IPS-15b (cell line): ENCODE results near the gene IRF8.
"Not testable (repeated sequence)": the region's sequence is repeated elsewhere in the genome, so short reads cannot be mapped to it uniquely, and the experiment has no call there.

ENCODE experiments used
- H3K27me3 ChIP-seq: one replicate; pipeline ENCODE4 v1.6.1; 2013; ENCODE audit warnings: low read length; ENCODE audit not compliant: control insufficient read depth, insufficient read depth
- H3K36me3 ChIP-seq: one replicate; pipeline ENCODE4 v1.6.1; 2013; ENCODE audit warnings: low read length; ENCODE audit not compliant: control insufficient read depth, insufficient read depth
- H3K4me1 ChIP-seq: one replicate; pipeline ENCODE4 v1.6.1; 2013; ENCODE audit warnings: mild to moderate bottlenecking, low read length; ENCODE audit not compliant: control insufficient read depth, insufficient read depth
- H3K4me3 ChIP-seq: one replicate; pipeline ENCODE4 v1.5.1; 2013; ENCODE audit warnings: low read depth, low read length
- H3K9ac ChIP-seq: one replicate; pipeline ENCODE4 v1.6.1; 2013; ENCODE audit warnings: low read depth, mild to moderate bottlenecking, low read length
- H3K9me3 ChIP-seq: one replicate; pipeline ENCODE4 v1.6.1; 2013; ENCODE audit warnings: mild to moderate bottlenecking, low read length; ENCODE audit not compliant: control insufficient read depth, insufficient read depth

IRF8 gene

GRCh38 chr16:85934210-85934609 is 35.2 kb downstream of the IRF8 start:
- Histone ChIP-seq H3K9ac (no peak overlapping the region), H3K4me1 (no peaks in the 10 kb centered on the region), H3K27me3 (no peaks in the 10 kb centered on the region), H3K9me3 (no peaks in the 10 kb centered on the region), H3K4me3 (no peak overlapping the region), H3K36me3 (no peaks in the 10 kb centered on the region)

- no peak overlapping the region for H3K4me3 ChIP-seq
- no peaks in the 10 kb centered on the region for H3K36me3 ChIP-seq
- H3K9me3 ChIP-seq, result no peaks in the 10 kb centered on the region
- H3K4me1 ChIP-seq, result no peaks in the 10 kb centered on the region
- H3K27me3 ChIP-seq, result no peaks in the 10 kb centered on the region
- no peak overlapping the region for H3K9ac ChIP-seq
These were observed 36.5 kb downstream of the IRF8 start for GRCh38 chr16:85935391-85935973.

- Histone ChIP-seq H3K9ac (no peak overlapping the region), H3K27me3 (no peaks in the 10 kb centered on the region), H3K4me1 (no peaks in the 10 kb centered on the region)
These were observed 37.2 kb downstream of the IRF8 start for GRCh38 chr16:85935974-85936760.

GRCh38 chr16:85936816-85937215 is 37.9 kb downstream of the IRF8 start:
- no peak overlapping the region for H3K4me3 ChIP-seq
- H3K36me3 ChIP-seq, result no peaks in the 10 kb centered on the region
- H3K27me3 ChIP-seq, result no peaks in the 10 kb centered on the region
- no peak overlapping the region for H3K9ac ChIP-seq
- no peaks in the 10 kb centered on the region for H3K4me1 ChIP-seq
- no peaks in the 10 kb centered on the region for H3K9me3 ChIP-seq

More at GRCh38 chr16:85935974-85936760, 37.2 kb downstream of the IRF8 start:
- no peaks in the 10 kb centered on the region for H3K9me3 ChIP-seq
- no peaks in the 10 kb centered on the region for H3K36me3 ChIP-seq
- no peak overlapping the region for H3K4me3 ChIP-seq

GRCh38 chr16:85940214-85940613 is 41.3 kb downstream of the IRF8 start:
- no peaks in the 10 kb centered on the region for H3K36me3 ChIP-seq
- H3K27me3 ChIP-seq, result no peaks in the 10 kb centered on the region
- H3K9me3 ChIP-seq, result no peaks in the 10 kb centered on the region
- no peak overlapping the region for H3K9ac ChIP-seq
- no peaks in the 10 kb centered on the region for H3K4me1 ChIP-seq
- no peak overlapping the region for H3K4me3 ChIP-seq

GRCh38 chr16:85941863-85942644 is 43.1 kb downstream of the IRF8 start:
- H3K36me3 ChIP-seq, result no peaks in the 10 kb centered on the region
- no peaks in the 10 kb centered on the region for H3K27me3 ChIP-seq
- no peak overlapping the region for H3K9ac ChIP-seq
- no peaks in the 10 kb centered on the region for H3K4me1 ChIP-seq
- no peak overlapping the region for H3K4me3 ChIP-seq
- no peaks in the 10 kb centered on the region for H3K9me3 ChIP-seq

GRCh38 chr16:85942659-85943058 is 43.7 kb downstream of the IRF8 start:
- H3K9ac ChIP-seq, H3K36me3 ChIP-seq, H3K4me3 ChIP-seq, H3K27me3 ChIP-seq, H3K9me3 ChIP-seq, H3K4me1 ChIP-seq: not testable (repeated sequence)

- Histone ChIP-seq H3K36me3 (no peaks in the 10 kb centered on the region), H3K4me1 (no peaks in the 10 kb centered on the region), H3K27me3 (no peaks in the 10 kb centered on the region), H3K9me3 (no peaks in the 10 kb centered on the region), H3K9ac (no peak overlapping the region), H3K4me3 (no peak overlapping the region)
These were observed 44.7 kb downstream of the IRF8 start for GRCh38 chr16:85943711-85944110.

GRCh38 chr16:85944572-85945423 is 45.8 kb downstream of the IRF8 start:
- Histone ChIP-seq H3K4me3 (no peak overlapping the region), H3K36me3 (no peaks in the 10 kb centered on the region), H3K4me1 (no peaks in the 10 kb centered on the region), H3K9me3 (no peaks in the 10 kb centered on the region), H3K27me3 (no peaks in the 10 kb centered on the region), H3K9ac (no peak overlapping the region)

- H3K4me1 ChIP-seq, result no peaks in the 10 kb centered on the region
These were observed 46.4 kb downstream of the IRF8 start for GRCh38 chr16:85945424-85945751.

GRCh38 chr16:85946541-85947124 is 47.7 kb downstream of the IRF8 start:
- no peak overlapping the region for H3K9ac ChIP-seq
- no peaks in the 10 kb centered on the region for H3K27me3 ChIP-seq
- no peak overlapping the region for H3K4me3 ChIP-seq
- H3K4me1 ChIP-seq, result no peaks in the 10 kb centered on the region
- H3K36me3 ChIP-seq, result no peaks in the 10 kb centered on the region
- no peaks in the 10 kb centered on the region for H3K9me3 ChIP-seq

More at GRCh38 chr16:85945424-85945751, 46.4 kb downstream of the IRF8 start:
- Histone ChIP-seq H3K4me3 (no peak overlapping the region), H3K27me3 (no peaks in the 10 kb centered on the region), H3K9ac (no peak overlapping the region), H3K36me3 (no peaks in the 10 kb centered on the region), H3K9me3 (no peaks in the 10 kb centered on the region)
